CD14-positive monocyte (primary cell): ENCODE measurements around the gene TMCC1. TPM values are rescaled to one million over a fixed set of nuclear protein-coding genes. Genes with fewer than 3 reads are reported as not detected.

Experiments used
- DNase-seq, 3 donors: peaks; one replicate each; pipeline ENCODE4 v3.0.0-alpha.2; 2011 to 2022
- H2AFZ ChIP-seq: 2 replicates; pipeline ENCODE4 v1.6.0; 2012; ENCODE audit warnings: mild to moderate bottlenecking, low read depth, low read length, inconsistent platforms; ENCODE audit not compliant: insufficient read depth, poor library complexity, severe bottlenecking
- H3K27ac ChIP-seq, 2 donors: 1 replicate in 1 of 2; 2 replicates in 1 of 2; pipeline ENCODE4 v1.5.1; 2012 to 2013; ENCODE audit warnings: low read length in 2 of 2, control low read depth in 1 of 2, inconsistent platforms in 1 of 2, low read depth in 1 of 2, mild to moderate bottlenecking in 1 of 2
- H3K27me3 ChIP-seq, 2 donors: one replicate each; pipeline versions ENCODE4 v1.6.0 to v1.6.1; 2011 to 2013; ENCODE audit warnings: low read length in 2 of 2; ENCODE audit not compliant: control insufficient read depth in 2 of 2, insufficient read depth in 2 of 2
- H3K36me3 ChIP-seq, 2 donors: replicated peaks in 1 of 2; 1 replicate in 1 of 2; 2 replicates in 1 of 2; pipeline versions ENCODE4 v1.5.1 to v1.6.1; 2012 to 2013; ENCODE audit warnings: low read length in 2 of 2, control low read depth in 1 of 2, inconsistent platforms in 1 of 2, mild to moderate bottlenecking in 1 of 2; ENCODE audit not compliant: insufficient read depth in 2 of 2, control insufficient read depth in 1 of 2
- H3K4me1 ChIP-seq, 2 donors: 1 replicate in 1 of 2; 2 replicates in 1 of 2; pipeline versions ENCODE4 v1.5.1 to v1.6.1; 2012 to 2013; ENCODE audit warnings: low read length in 2 of 2, control low read depth in 1 of 2, inconsistent platforms in 1 of 2, mild to moderate bottlenecking in 1 of 2, moderate library complexity in 1 of 2; ENCODE audit not compliant: insufficient read depth in 2 of 2, control insufficient read depth in 1 of 2
- H3K4me2 ChIP-seq: replicated peaks from 2 replicates; pipeline ENCODE3; 2012; ENCODE audit warnings: low read length, moderate library complexity, mild to moderate bottlenecking; ENCODE audit not compliant: poor library complexity, severe bottlenecking; ENCODE audit errors: extremely low read depth
- H3K4me3 ChIP-seq, 3 experiments: fragments of 200-600 bp in 1 of 3; sonication (generic) in 1 of 3; replicated peaks in 1 of 3; 1 replicate in 2 of 3; 2 replicates in 1 of 3; pipeline ENCODE4 v1.5.1; 2011 to 2013; ENCODE audit warnings: low read length in 3 of 3, mild to moderate bottlenecking in 3 of 3, control low read depth in 2 of 3, low read depth in 2 of 3, inconsistent platforms in 1 of 3, moderate library complexity in 1 of 3
- H3K79me2 ChIP-seq: 2 replicates; pipeline ENCODE4 v1.6.0; 2012; ENCODE audit warnings: mild to moderate bottlenecking, control low read depth, inconsistent platforms, low read length, moderate library complexity; ENCODE audit not compliant: insufficient read depth
- H3K9ac ChIP-seq: 2 replicates; pipeline ENCODE4 v1.6.0; 2017; ENCODE audit warnings: low read length, mild to moderate bottlenecking; ENCODE audit not compliant: insufficient read depth, poor library complexity, severe bottlenecking
- H3K9me3 ChIP-seq, 2 donors: replicated peaks in 1 of 2; 1 replicate in 1 of 2; 2 replicates in 1 of 2; pipeline versions ENCODE4 v1.5.1 to v1.6.1; 2012 to 2013; ENCODE audit warnings: low read length in 2 of 2, control low read depth in 1 of 2; ENCODE audit not compliant: control insufficient read depth in 1 of 2, insufficient read depth in 1 of 2
- H4K20me1 ChIP-seq: 2 replicates; pipeline ENCODE4 v1.6.0; 2012; ENCODE audit warnings: mild to moderate bottlenecking, low read length, control low read depth, moderate library complexity; ENCODE audit not compliant: insufficient read depth
- H3K27ac Mint-ChIP-seq, 7 donors: one replicate each; pipeline ENCODE4 v1.8.0; 2020; ENCODE audit warnings: mild to moderate bottlenecking in 7 of 7, mixed read lengths in 7 of 7, moderate library complexity in 6 of 7, inconsistent platforms in 2 of 7
- H3K27me3 Mint-ChIP-seq, 3 donors: one replicate each; pipeline ENCODE4 v1.8.0; 2021 to 2022; ENCODE audit warnings: low read depth in 3 of 3, mild to moderate bottlenecking in 3 of 3, mixed read lengths in 3 of 3, moderate library complexity in 3 of 3, inconsistent platforms in 1 of 3
- H3K36me3 Mint-ChIP-seq, 2 donors: one replicate each; pipeline ENCODE4 v1.8.0; 2020; ENCODE audit warnings: mixed read lengths in 2 of 2, inconsistent platforms in 1 of 2, mild to moderate bottlenecking in 1 of 2
- H3K4me1 Mint-ChIP-seq: one replicate; pipeline ENCODE4 v1.8.0; 2020; ENCODE audit warnings: mild to moderate bottlenecking, mixed read lengths
- H3K4me3 Mint-ChIP-seq, 2 donors: one replicate each; pipeline ENCODE4 v1.8.0; 2020; ENCODE audit warnings: mild to moderate bottlenecking in 2 of 2, mixed read lengths in 2 of 2, moderate library complexity in 1 of 2
- H3K9me3 Mint-ChIP-seq, 7 donors: one replicate each; pipeline ENCODE4 v1.8.0; 2020 to 2022; ENCODE audit warnings: mixed read lengths in 7 of 7, mild to moderate bottlenecking in 6 of 7, moderate library complexity in 6 of 7, inconsistent platforms in 2 of 7
- WGBS: methylation state at CpG from one replicate; pipeline ENCODE4 v1.1.5; 2013; ENCODE audit warnings: missing lambda C conversion rate; ENCODE audit not compliant: insufficient coverage; 5-methylcytosine and 5-hydroxymethylcytosine counted together
- intact Hi-C, 2 donors: fragments of 100-400 bp; cut with micrococcal nuclease; formaldehyde crosslinking; loops; one replicate each; pipeline versions ENCODE4 v1.15.0 to v1.15.1; 2023
- polyA plus RNA-seq, 3 donors: library from polyadenylated mRNA; depleted of rRNA in 1 of 3; unstranded in 2 of 3; stranded (reverse) in 1 of 3; fragments of 300-500 nt in 2 of 3; fragments of >200 nt in 1 of 3; fragmentation: Illumina TruSeq in 2 of 3; gene quantifications; 1 replicate in 2 of 3; 2 replicates in 1 of 3; pipeline ENCODE4 v1.2.3, GENCODE V29; 2012 to 2021
- TF ChIP-seq, protein P1 (sequence below): fragments of 200-600 bp; IDR thresholded peaks from one replicate; pipeline ENCODE4 v1.8.0; 2022; ENCODE audit warnings: antibody characterized with exemption, mild to moderate bottlenecking

Gene TMCC1
- polyA plus RNA-seq, 3 donors = 5.0 to 10.2 (median 5.0) TPM

DNA sequence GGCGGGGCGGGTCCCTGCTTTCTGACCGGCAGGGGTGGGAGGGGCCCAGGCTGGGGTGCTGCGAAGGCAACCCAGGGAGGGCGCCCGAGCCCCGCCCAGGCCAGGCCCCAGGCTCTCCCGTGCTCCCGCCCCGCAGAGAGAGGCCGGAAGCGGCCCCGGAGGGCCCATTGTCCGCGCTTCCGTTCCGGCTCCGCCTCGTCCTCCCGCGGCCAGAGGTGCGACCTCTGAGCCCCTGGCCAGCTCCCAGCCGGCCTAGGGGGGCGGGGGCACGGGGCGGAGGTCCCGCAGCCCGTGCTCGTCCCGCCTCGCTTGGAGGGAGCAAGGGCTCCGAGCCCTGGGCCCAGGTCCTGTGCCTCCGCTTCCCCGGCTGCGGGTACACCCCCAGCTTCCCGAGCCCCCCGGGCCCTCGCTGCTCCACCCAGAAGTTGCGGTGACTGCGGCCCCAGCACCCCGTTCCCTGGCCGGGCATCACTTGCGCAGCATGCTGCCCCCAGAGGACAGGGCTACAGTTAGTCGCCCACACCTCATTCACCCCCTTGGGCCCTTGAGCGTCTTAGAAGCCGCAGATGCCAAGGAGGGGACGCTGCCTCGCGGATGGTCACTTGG is 266.7 kb downstream of the TMCC1 start:
- H3K9ac ChIP-seq = peak overlapping the region; percentile 87
- peak overlapping the region; percentile 28 to 77 (median 54) for H3K4me3 ChIP-seq
- no peaks in the 10 kb centered on the region for H4K20me1 ChIP-seq
- Mint-ChIP-seq H3K4me1 (peaks cover 54% of the 10 kb centered on the region), H3K4me3 (peak overlapping the region; percentile 86 to 94), H3K27ac (peak overlapping the region; percentile 93 to 99 (median 97)), H3K27me3 (peaks cover 0 to 2% (median 0%) of the 10 kb centered on the region in 3 donors), H3K36me3 (no peaks in the 10 kb centered on the region), H3K9me3 (no peaks in the 10 kb centered on the region)
- no peaks in the 10 kb centered on the region for H3K36me3 ChIP-seq
- 0% methylated on average over 45 of the region's 49 CpGs for WGBS
- no peaks in the 10 kb centered on the region for H3K9me3 ChIP-seq
- H3K4me2 ChIP-seq = peak overlapping the region; percentile 95
- intact Hi-C loops = loop anchor here (5.0 to 10.0 kb wide), 6 partner anchors 35 to 485 kb away; no protein-coding TSS in a partner anchor
- H3K79me2 ChIP-seq = no peaks in the 10 kb centered on the region
- no peaks in the 10 kb centered on the region for H3K27me3 ChIP-seq
- H3K4me1 ChIP-seq = peaks cover 67 to 73% of the 10 kb centered on the region in 2 donors
- TF ChIP-seq, protein P1, sequence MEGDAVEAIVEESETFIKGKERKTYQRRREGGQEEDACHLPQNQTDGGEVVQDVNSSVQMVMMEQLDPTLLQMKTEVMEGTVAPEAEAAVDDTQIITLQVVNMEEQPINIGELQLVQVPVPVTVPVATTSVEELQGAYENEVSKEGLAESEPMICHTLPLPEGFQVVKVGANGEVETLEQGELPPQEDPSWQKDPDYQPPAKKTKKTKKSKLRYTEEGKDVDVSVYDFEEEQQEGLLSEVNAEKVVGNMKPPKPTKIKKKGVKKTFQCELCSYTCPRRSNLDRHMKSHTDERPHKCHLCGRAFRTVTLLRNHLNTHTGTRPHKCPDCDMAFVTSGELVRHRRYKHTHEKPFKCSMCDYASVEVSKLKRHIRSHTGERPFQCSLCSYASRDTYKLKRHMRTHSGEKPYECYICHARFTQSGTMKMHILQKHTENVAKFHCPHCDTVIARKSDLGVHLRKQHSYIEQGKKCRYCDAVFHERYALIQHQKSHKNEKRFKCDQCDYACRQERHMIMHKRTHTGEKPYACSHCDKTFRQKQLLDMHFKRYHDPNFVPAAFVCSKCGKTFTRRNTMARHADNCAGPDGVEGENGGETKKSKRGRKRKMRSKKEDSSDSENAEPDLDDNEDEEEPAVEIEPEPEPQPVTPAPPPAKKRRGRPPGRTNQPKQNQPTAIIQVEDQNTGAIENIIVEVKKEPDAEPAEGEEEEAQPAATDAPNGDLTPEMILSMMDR = no peak
- peak overlapping the region; percentile 87 for H2AFZ ChIP-seq
- peak overlapping the region; percentile 93 to 94 for H3K27ac ChIP-seq
- peak; percentile 80 to 82 (median 80) for DNase-seq

GRCh38 chr3:129625072-129625874 is 268.2 kb downstream of the TMCC1 start:
- peaks cover 0 to 2% (median 0%) of the 10 kb centered on the region in 3 donors for H3K27me3 Mint-ChIP-seq
- no peaks in the 10 kb centered on the region for H3K79me2 ChIP-seq
- no peak overlapping the region for H2AFZ ChIP-seq
- H3K27me3 ChIP-seq = no peaks in the 10 kb centered on the region
- H3K36me3 ChIP-seq = no peaks in the 10 kb centered on the region
- H3K4me3 ChIP-seq = peak overlapping the region in 1 of 3 experiments; percentile 77
- H3K27ac ChIP-seq = peak overlapping the region; percentile 24 to 93
- H3K36me3 Mint-ChIP-seq = no peaks in the 10 kb centered on the region
- peaks cover 56% of the 10 kb centered on the region for H3K4me1 Mint-ChIP-seq
- DNase-seq = peak in 1 of 3 donors; percentile 7
- intact Hi-C loops = loop anchor here (5.0 to 10.0 kb wide), 6 partner anchors 33 to 487 kb away; no protein-coding TSS in a partner anchor
- peak overlapping the region in 1 of 2 donors; percentile 15 for H3K4me3 Mint-ChIP-seq
- H3K27ac Mint-ChIP-seq = peak overlapping the region; percentile 92 to 96 (median 93)
- no peaks in the 10 kb centered on the region for H4K20me1 ChIP-seq
- H3K9me3 ChIP-seq = no peaks in the 10 kb centered on the region
- no peaks in the 10 kb centered on the region for H3K9me3 Mint-ChIP-seq
- peak overlapping the region; percentile 40 for H3K4me2 ChIP-seq
- WGBS = 88% methylated on average over 6 of the region's 12 CpGs
- no peak overlapping the region for H3K9ac ChIP-seq
- peaks cover 71 to 78% of the 10 kb centered on the region in 2 donors for H3K4me1 ChIP-seq
- TF ChIP-seq, protein P1 = no peak
